ENCODE data around the gene SMPD3.

SMPD3 gene

DNA sequence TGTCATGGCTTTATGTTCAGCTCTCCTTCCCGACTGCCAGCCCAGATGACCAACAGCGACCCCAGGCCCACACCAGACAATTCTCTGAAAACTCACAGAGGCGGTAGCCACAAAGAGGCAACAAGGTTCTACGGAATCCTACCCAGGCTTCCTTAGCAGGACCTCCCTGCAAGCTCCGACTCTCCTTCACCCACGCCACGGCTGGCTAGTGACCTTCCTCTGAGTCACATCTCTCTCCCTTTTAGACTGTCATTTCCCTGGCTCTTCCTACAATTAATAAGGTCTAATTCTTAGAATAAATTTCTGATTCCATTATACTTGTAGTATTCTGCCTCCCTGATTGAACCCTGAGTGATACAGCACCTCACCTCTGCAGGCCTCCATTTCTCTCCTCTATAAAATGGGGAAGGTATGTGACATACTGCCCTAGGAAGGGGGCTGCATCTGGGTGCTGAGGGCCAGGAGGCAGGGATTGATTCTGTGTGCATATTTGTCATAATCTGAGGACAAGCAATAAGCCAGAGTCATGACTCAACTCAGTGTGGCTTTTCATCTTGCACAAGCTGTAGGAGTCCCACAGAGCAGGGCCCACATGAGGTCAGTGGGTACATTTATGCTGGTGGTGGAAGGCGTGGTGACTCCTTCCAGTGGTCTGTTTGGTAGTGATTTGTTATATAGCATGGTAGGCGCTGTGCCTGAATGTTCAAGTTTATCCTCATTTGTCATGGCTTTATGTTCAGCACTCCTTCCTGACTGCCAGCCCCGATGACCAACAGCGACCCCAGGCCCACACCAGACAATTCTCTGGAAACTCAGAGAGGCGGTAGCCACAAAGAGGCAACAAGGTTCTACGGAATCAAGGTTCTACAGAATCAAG lies 46.2 kb downstream of the SMPD3 start:
- FAIRE-seq, result no peak

DNA sequence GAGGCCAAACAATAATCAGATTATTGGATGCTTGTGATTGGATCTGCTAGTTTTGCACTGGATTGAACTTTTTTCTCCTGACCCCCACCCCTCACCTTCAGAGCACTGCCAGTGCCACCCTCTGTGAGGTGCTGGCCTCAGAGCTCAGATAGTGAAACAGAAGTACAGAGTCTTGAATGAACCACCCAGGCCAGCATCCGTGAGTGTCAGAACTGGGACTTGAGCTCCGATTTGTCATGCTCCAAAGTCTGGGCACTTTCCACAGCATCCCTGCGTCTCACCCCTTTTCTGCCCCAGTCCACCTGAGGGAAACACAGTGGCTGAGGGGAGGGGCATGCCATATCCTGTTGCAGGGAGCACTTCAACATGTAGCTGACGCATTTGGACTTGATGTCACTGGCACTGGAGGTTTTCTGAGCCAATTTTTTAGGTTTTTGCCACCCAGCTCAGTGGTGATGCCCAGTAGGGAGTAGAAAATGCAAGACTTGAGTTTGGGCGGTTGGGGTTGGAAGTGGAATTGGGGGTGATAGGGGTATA lies 47.3 kb downstream of the SMPD3 start:
- no peak for FAIRE-seq

DNA sequence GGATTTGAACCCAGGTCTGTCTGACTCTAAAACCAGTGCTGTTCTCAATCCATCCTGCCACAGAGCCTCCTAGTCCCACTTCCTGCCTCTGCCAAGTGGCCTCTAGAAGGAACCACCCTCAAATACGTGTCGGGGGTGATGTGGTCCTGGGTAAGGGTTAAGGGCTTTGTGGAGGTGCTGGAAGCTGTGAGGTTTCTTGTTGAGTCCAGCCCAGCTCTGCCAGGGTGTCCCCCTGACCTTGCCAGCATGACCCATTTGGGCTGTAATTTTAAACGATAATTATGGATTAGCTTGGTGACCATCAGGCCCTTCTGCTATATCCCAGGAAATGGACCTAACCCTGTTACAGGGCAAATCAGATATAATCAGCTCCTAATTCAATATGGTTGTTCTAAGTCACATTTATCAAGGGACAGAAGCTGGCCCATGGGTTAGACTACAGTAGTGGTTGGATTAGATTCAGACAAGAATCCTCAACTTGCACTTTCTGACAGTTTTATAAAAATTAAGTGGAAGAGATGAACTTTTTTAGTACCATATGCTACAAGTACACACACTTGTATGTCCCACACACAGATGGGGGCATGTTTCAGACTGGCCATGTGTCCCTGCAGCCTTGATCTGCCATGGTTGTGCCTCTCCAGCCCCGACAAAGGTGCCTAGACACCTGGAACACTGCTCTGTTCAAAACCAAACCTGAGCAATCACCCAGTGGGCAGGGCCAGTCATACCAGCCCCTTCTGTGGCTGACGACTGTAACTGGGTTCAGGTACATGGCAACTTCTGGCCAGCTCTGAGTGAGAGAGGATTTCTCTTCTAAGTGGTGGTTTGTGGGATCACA lies 48.0 kb downstream of the SMPD3 start:
- FAIRE-seq, result no peak

DNA sequence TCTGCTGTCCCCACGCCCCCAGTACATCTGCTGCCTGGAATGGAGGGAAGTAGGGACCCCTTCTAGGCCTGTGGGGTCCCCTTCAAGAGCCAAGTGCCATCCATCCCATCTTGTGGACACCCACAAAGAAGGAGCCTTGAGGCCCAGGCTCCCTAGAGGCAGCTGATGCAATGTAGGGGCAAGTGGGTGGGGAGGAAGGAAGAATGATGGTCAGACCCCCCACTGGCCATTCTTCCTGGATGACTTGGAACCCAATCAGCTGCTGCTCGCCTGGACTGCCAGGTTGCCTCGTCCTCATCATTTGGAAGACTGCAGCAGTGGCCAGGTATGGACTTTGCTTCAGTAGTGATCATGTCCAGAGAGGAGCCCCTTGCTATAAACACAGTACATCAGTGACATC lies 48.9 kb downstream of the SMPD3 start:
- FAIRE-seq, result no peak

DNA sequence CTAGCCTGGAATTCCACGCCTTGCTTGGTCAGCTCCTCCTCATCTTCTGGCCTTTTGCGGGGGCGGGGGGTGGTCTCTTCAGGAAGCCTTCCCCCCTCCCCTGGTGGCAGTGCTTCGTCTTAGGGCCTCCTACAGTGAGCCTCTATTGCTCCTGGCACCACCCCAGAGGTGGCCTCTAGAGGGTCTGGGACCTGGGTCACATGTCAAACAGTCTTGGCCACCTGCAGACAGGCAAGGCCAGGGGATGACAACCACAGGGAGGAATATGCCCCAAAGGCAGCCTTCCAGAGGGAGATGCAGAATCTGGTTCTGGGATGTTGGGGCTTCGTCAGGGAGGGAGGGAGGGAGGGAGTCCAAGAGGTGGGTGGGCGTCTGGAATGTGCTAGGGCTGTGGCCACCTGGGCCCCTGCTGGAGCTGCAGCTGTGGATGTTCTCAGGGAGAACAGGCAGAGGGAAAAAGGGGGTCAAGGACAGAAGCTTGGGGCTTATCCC lies 50.6 kb downstream of the SMPD3 start:
- no peak for FAIRE-seq

DNA sequence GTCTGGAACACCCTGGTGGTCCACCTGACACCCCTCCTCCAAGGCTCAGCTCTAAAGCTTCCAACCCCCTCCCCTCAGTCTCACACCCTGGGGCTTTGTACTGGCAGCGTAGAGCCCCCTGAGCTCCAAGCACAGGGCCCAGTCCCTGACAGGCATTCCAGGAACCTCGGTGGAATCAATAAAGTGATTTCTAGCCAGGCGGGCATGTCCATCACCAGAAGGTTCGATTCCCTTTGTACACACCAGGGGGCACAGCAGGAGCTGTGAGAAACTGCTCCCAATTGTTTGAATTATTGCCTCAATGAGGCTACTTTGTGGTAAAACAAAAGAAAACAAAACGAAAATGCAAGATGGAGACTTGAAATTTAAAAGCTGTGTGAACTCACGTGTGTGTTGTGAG lies 51.8 kb downstream of the SMPD3 start:
- no peak for FAIRE-seq

DNA sequence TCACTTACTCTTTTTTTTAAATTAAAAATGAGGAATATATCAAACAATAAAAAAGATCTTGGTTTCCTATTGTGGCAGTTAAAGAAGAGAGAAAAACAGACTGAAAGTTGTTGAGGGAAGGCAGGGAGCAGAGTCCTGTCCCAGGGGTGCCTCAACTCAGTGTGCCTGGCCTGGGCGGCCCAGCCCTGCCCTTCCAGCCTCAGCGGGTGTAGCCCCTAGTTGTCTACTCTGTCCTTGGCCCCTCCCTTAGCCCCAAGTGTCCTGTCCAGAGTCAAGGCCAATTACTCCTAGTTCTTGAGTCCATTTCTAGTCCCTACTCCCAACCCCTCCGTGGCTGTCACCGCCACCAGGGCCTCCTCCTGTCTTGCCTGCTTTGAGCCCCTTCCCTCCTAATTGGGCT lies 52.5 kb downstream of the SMPD3 start:
- FAIRE-seq, result no peak

DNA sequence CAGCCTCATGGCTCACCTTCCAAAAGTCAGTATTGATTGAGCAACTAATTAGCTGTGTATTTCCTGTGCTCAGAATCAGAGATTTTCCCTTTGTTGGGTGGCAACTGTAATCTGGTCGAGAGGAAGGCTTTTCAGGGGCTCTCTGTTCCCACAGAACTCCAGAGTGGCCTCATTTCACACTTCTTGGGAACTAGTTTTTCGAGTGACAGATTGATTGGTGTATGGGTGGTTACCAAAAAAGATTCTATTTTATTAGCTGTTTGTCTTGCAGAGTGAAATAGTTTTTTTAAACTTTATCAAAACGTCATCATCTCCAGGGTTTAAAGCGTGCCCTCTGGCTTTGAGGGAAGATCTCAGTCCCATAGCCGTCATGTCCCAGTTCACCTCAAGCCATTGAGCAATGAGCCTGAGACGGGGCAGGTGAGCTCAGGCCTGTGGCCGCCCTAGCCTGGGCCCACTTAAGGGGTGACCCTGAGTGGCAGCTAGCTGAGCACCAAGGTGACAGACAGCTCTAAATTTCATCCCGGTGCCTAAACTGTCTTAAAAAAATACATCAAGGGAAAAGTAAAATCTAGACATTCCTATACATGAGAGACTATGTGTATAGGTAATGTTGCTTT lies 53.0 kb downstream of the SMPD3 start:
- no peak for FAIRE-seq

DNA sequence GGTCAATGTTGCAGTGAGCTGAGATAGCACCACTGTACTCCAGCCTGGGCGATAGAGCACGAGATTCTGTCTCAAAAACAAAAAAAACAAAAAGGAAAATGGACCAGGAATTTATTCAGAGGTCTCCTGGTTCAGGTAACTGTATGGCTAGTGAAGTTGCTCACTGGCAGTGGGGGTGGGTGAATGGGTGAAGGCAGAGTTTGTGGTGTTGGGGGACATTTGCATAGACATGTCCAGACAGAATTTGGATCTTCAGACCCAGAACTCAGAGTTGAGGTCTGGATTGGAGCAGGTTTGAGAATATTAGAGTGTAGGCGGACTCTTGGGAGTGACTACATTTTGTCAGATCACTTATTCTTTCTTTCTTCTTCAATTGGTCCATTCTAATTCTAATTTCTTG lies 55.0 kb downstream of the SMPD3 start:
- no peak for FAIRE-seq

DNA sequence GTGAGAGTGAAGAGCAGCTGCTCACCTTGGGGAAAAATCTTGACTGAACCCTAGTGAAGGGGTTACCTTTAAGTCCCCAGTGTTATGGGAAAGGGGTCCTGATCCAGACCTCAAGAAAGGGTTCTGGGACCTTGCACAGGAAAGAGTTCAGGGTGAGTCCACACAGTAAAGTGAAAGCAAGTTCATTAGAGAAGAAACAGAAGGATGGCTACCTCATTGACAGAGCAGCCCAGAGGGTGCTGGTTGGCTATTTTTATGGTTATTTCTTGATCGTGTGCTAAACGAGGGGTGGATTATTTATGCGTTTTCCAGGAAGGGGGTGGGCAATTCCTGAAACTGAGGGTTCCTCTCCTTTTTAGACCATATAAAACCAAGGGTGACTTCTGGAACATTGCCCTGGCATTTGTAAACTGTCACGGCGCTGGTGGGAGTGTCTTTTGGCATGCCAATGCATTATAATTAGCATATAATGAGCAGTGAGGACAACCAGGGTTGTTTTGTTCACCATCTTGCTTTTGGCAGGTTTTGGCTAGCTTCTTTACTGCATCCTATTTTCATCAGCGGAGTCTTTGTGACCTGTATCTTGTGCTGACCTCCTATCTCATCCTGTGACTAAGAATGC lies 58.4 kb downstream of the SMPD3 start:
- no peak for FAIRE-seq

DNA sequence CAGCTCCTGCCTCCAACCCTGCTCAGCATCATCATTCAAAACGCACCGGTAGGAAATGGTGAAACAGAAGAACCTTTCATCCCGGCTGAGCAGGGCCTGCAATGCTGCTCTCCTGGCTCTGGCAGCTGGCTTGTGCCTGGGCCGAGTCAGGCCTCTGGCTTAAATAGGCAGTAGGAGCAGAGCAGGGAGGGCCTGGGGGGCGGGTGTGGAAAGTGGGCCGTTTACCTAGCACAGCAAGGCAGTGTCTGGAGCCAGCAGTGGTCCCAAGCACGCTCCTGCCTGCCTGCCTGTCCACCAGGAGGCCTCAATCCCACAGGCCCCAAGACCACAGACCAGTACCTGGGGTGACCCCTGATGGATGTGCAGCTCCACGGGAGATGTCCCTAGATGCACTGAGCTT lies 59.3 kb downstream of the SMPD3 start:
- FAIRE-seq, result no peak

DNA sequence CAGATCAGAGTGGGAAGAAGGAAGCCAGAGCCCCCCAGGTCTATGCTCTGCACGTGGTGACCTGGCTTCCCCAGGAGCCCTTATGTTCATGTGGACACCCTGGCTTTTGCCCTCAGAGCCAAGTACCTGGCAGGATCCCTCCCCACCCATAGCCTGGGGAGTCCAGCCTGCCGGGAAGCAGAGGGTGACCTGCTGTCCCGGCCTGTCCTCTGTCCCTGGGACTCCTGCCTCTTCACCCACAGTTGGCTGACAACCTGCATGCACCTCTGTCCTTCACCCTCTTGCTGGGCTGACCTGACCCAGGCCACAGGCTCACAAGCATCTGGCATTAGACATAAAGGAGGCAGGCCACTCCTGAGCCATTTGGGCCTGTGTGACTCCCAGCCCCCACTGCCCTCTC lies 60.2 kb downstream of the SMPD3 start:
- FAIRE-seq, result no peak

DNA sequence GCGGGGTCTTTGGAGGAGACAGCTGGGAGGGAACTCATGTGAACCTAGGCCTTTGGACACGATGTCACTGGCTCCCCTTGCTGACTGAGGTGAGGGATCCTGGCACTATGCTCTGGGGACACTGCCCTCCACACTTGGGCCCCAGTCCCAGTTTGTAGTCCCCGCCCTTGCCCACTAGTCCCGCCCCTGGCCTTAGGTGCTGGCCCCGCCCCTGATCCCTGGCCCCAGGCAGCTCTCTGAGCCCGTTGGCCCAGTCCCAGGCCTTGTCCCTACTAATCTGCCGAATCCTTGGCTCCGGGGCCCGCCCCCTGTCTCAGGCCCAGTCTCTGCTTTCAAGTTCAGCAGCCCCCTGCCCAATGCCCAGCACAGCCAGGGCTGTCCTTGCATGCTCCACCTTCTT lies 61.0 kb downstream of the SMPD3 start:
- FAIRE-seq, result no peak

DNA sequence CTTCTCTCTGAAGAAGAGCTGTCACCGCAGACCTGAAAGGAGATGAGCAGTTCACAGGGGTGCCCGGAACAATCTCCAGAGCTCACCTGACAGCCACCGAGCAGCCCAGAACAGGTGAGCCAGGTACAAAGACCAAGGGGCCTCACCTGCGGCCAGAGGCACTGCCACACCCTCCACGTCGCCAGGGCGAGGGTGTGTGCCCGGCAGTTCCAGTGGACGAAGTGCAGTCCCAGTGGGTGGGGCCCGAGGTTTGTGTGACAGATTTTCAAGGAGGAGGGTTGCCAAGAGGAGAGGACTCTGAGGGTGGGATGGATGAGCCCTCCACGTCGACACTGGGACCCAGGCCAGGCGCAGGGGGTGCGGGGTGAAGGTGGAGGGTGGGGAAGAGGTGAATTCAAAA lies 61.7 kb downstream of the SMPD3 start:
- no peak for FAIRE-seq

DNA sequence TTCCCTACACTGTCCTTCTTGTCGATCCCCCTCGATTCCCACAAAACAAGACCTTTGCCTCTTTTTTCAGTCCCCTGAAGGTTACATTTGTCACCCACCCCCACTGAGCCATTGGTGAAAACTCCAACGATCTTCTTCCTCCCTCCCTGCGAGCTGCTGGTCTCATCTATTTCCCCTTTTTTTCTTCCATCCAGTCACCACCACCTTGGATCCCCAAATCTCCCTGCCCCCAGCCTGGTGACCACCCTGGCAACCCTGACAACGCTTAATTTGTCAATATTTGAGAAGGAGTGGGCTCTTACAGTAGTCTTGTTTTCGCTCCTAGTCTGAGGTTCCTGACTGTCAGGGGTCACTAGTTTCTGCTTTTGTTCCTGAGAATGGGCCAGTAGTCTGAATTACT lies 62.9 kb downstream of the SMPD3 start:
- no peak for FAIRE-seq

DNA sequence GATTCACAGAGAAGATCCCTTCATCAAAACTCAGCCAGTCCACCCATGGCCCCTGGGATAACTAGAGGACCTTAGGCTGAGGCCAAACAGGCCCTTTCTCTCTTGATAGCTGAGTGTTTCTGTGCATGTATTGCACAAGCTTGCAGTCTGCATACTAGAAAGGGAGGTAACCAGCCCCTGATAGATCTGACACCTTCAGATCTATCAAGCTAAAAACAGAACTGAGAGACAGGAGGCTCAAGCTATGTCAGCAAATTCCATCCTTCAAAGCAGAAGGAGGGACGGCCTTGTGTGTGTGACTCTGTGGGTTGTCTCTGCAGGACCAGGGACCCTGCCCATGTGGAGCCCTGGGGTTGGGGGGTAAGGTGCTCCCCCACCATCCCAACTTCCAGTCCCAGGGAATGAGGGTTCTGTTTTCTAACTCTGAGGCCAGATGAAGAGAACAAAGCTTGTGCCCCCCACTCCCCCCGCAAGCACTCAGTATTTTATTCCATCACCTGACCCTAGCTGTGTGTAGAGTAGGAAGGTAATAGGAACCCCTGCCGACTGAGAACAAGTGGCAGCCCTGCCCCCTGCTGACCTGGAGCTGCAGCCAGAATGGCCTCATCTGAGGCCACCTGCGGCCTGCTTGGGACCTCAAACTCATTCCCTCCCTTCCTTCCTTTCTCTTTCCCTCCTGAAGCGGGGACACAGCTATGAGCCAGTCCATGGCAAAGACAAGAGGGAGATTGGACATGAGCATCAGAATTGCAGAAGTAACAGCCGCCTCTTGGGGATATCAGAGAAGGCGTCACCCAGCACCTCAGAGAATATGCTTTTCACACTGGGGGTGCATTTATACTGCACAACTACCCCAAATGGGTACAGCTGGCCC lies 63.8 kb downstream of the SMPD3 start:
- no peak for FAIRE-seq

DNA sequence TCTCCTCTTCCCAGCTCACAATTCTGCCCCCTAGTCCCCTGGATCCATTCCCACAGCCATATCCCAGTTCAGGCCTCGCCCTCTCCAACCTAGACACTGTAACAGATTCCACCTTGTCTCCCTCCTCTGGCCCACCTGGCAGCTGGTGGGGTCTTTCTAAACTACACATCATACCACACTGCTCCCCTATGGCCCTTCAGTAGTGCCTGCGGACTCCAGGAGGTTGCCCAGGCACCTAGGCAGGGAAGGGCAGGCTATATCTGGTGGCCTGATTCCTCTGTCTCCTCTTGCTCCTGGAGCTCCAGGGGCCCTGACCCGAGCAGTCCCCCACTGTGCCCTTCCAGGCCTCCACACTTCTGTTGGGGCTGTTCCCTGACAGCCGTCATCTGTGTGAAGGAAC lies 64.5 kb downstream of the SMPD3 start:
- FAIRE-seq, result no peak

DNA sequence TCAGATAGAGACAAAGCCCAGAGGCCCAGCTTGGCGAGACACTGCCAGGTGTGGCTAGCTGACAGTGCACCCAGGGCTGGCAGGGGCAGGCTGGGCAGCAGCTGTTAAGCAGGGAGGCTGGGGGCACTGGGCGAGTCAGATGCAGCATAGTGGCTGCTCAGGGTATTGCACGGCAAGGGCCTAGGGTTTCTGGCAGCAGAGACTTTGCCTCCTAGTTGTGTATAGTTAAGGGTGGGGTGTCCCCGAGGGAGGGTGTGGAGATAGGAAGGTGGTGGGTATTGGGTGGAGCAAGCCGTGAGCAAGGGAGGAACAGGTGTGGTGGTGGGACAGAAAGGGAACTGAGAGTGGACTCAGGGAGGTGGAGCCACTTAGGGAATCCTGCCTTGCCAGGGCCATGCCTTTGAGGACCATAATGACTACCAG lies 66.0 kb downstream of the SMPD3 start:
- no peak for FAIRE-seq

DNA sequence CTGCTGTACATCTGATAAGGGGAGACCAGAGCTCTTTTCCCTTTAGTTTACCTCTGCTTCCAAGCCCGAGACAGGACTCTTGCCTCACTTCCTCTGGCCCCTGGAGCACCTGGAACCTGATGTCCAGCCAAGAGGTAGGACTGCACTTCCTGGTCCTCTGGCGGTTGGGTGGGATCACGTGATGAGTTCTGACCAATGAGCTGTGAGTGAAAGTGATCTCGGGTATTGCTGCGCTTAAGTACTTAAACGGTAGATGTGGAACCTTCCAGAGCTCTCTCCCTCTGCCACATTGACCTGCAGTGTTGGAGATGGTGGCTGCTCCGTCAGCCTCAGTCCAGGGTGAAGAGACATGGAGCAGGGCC lies 67.0 kb downstream of the SMPD3 start:
- no peak for FAIRE-seq

DNA sequence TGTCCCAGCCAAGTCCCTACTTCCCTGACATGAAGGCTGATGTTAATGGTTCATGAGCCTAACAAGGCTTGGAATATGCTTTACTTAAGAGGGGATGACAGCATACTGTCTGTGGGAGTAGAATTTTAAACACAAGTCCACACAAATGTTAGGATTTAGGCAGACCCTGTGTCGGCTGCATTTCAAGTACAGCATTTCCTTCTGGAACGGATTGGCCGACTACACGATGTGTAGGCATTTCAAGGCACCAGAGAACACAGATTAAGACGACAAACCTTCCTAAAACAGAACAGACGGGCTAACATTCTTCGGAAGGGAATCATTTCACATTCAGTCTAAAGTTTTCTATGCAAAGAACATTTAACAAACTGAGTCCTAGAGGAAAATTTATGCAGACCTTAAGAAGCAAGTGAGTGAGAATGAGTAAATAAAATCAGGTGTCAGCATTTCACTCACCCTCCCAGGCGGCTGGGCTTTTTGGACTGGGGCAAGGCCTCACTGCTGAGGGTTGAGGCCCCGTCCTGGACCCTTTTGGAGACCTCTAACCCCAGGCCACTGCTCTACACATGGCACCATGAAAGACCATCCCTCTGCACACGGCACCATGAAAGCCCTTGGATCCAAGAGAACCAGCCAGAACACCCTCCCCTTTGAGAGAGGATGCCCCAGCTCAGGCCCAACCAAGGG lies 67.5 kb downstream of the SMPD3 start:
- FAIRE-seq, result no peak

DNA sequence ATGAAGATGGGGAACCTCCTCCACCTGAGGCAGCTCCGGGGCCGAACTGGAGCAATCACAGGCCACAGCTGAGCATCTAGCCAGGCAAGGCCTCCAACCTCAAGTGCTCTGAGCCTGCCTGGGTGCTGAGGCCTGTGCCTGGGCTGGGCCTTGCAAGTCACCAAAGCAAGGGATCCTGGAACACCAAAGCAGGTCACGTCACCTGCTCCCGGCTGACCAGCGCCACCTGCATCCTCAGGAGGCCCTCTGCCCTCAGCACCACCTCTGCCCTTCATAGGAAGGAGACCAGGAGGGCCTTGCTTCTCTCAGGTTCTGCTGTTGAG lies 68.0 kb downstream of the SMPD3 start:
- no peak for FAIRE-seq
